PC-9 (cell line): ENCODE measurements around the gene ADCY2. TPM values are rescaled to one million over a fixed set of nuclear protein-coding genes. Genes with fewer than 3 reads are reported as not detected.

Source experiments
- BruUV-seq: library from RNA; stranded (reverse); fragments of 400-500 nt; replicated peaks from 2 replicates; lab custom pipeline; 2021; lab: Mats Ljungman, UMichigan
- CTCF ChIA-PET: fragments of 300-600 bp; sonication (Branson Sonifier 250); formaldehyde crosslinking; loops from one replicate; lab custom pipeline; 2022; ENCODE audit warnings: antibody characterized with exemption; lab: Charles Lee
- POLR2A ChIA-PET: fragments of 300-600 bp; sonication (Branson Sonifier 250); formaldehyde crosslinking; loops from one replicate; lab custom pipeline; 2022; ENCODE audit warnings: antibody characterized with exemption; ENCODE audit not compliant: unreplicated experiment; lab: Charles Lee
- DNase-seq, 2 experiments: peaks; one replicate each; pipeline versions ENCODE4 v3.0.0 to v3.0.0-alpha.2; 2015 to 2022; ENCODE audit warnings: mixed read lengths in 1 of 2
- H2AFZ ChIP-seq: fragments of 200-600 bp; sonication (generic); 2 replicates; pipeline ENCODE4 v1.8.1; 2017; ENCODE audit warnings: antibody characterized with exemption
- H3F3A ChIP-seq: fragments of 200-600 bp; sonication (generic); 2 replicates; pipeline ENCODE4 v1.8.1; 2017; ENCODE audit warnings: antibody characterized with exemption, mild to moderate bottlenecking, low read depth; ENCODE audit not compliant: insufficient read depth
- H3K27ac ChIP-seq: fragments of 200-600 bp; sonication (generic); 2 replicates; pipeline ENCODE4 v1.6.1; 2016; ENCODE audit warnings: mixed run types
- H3K27me3 ChIP-seq: fragments of 200-600 bp; sonication (generic); 2 replicates; pipeline ENCODE4 v1.6.1; 2016; ENCODE audit warnings: low read depth, mixed run types; ENCODE audit not compliant: insufficient read depth
- H3K36me3 ChIP-seq: fragments of 200-600 bp; sonication (generic); 2 replicates; pipeline ENCODE4 v1.6.1; 2016; ENCODE audit warnings: low read depth, mixed run types
- H3K4me1 ChIP-seq: fragments of 200-600 bp; sonication (generic); replicated peaks from 2 replicates; pipeline ENCODE4 v1.6.1; 2016; ENCODE audit warnings: mixed run types; ENCODE audit not compliant: insufficient read depth
- H3K4me2 ChIP-seq: fragments of 200-600 bp; sonication (generic); 2 replicates; pipeline ENCODE4 v1.6.1; 2017; ENCODE audit warnings: mixed run types
- H3K4me3 ChIP-seq: fragments of 200-600 bp; sonication (generic); 2 replicates; pipeline ENCODE4 v1.6.1; 2016; ENCODE audit warnings: mixed run types
- H3K79me2 ChIP-seq: fragments of 200-600 bp; sonication (generic); 2 replicates; pipeline ENCODE4 v1.6.1; 2017; ENCODE audit warnings: low read depth, mixed run types
- H3K9me2 ChIP-seq: fragments of 200-600 bp; sonication (generic); 2 replicates; pipeline ENCODE4 v1.8.1; 2017; ENCODE audit warnings: mild to moderate bottlenecking; ENCODE audit not compliant: insufficient read depth
- H3K9me3 ChIP-seq: fragments of 200-600 bp; sonication (generic); 2 replicates; pipeline ENCODE4 v1.8.1; 2016; ENCODE audit warnings: low read depth; ENCODE audit not compliant: insufficient read depth
- H4K20me1 ChIP-seq: fragments of 200-600 bp; sonication (generic); 2 replicates; pipeline ENCODE4 v1.8.1; 2017; ENCODE audit not compliant: insufficient read depth
- CTCF ChIP-seq: fragments of 200-600 bp; sonication (generic); conservative IDR thresholded peaks from 2 replicates; pipeline ENCODE4 v1.6.1; 2017; ENCODE audit warnings: mixed run types, antibody characterized with exemption, mild to moderate bottlenecking, moderate library complexity
- EZH2 ChIP-seq: fragments of 200-600 bp; sonication (generic); IDR thresholded peaks from 2 replicates; pipeline ENCODE4 v1.8.0; 2017; ENCODE audit warnings: antibody characterized with exemption, low read depth
- intact Hi-C: fragments of 100-400 bp; cut with micrococcal nuclease; formaldehyde crosslinking; loops from one replicate; pipeline ENCODE4 v1.10.0; 2022; ENCODE audit not compliant: unreplicated experiment
- total RNA-seq: library from RNA; stranded (reverse); gene quantifications from 2 replicates; pipeline ENCODE4 v1.2.3, GENCODE V29; 2021

The ADCY2 gene
- total RNA-seq, 1 experiment from 2014 or later = not detected

GRCh38 chr5:7834982-7835381 is 439.0 kb downstream of the ADCY2 start:
- Histone ChIP-seq H3K36me3 (no peaks in the 10 kb centered on the region), H3K4me1 (no peaks in the 10 kb centered on the region), H4K20me1 (no peaks in the 10 kb centered on the region), H3K4me3 (no peak overlapping the region), H3F3A (0 out of 2 replicates have a peak, but pooled peaks cover 4% of the 10 kb centered on the region), H3K27me3 (peaks cover 71% of the 10 kb centered on the region), H3K79me2 (no peaks in the 10 kb centered on the region), H3K27ac (no peak overlapping the region), H3K4me2 (no peak overlapping the region), H3K9me3 (no peaks in the 10 kb centered on the region), H3K9me2 (no peaks in the 10 kb centered on the region), H2AFZ (no peak overlapping the region)
- no peak for TF ChIP-seq CTCF
- TF ChIP-seq EZH2 = no peak
- ChIA-PET CTCF (no interaction called here), POLR2A (no interaction called here)
- DNase-seq = no peak
- intact Hi-C loops = no loop called here
- BruUV-seq = no TSS peak

- Histone ChIP-seq H4K20me1 (no peaks in the 10 kb centered on the region), H3K79me2 (no peaks in the 10 kb centered on the region), H3K36me3 (no peaks in the 10 kb centered on the region), H3K9me2 (no peaks in the 10 kb centered on the region), H3K9me3 (no peaks in the 10 kb centered on the region), H3K27me3 (peaks cover 70% of the 10 kb centered on the region), H3F3A (0 out of 2 replicates have a peak, but pooled peaks cover 4% of the 10 kb centered on the region), H3K4me1 (no peaks in the 10 kb centered on the region), H3K27ac (no peak overlapping the region), H3K4me3 (no peak overlapping the region), H2AFZ (no peak overlapping the region), H3K4me2 (no peak overlapping the region)
- intact Hi-C loops = no loop called here
- no TSS peak for BruUV-seq
- no peak for DNase-seq
- TF ChIP-seq EZH2 (no peak), CTCF (no peak)
- CTCF ChIA-PET = no interaction called here
- POLR2A ChIA-PET = no interaction called here
Measured at GRCh38 chr5:7837403-7837802, 441.5 kb downstream of the ADCY2 start.

- Histone ChIP-seq H3K4me1 (no peaks in the 10 kb centered on the region), H3F3A (no peaks in the 10 kb centered on the region), H3K79me2 (no peaks in the 10 kb centered on the region), H3K9me3 (no peaks in the 10 kb centered on the region), H3K4me3 (no peak overlapping the region), H4K20me1 (no peaks in the 10 kb centered on the region), H3K9me2 (no peaks in the 10 kb centered on the region), H3K4me2 (no peak overlapping the region), H2AFZ (no peak overlapping the region), H3K27me3 (peaks cover 97% of the 10 kb centered on the region), H3K36me3 (no peaks in the 10 kb centered on the region), H3K27ac (no peak overlapping the region)
- intact Hi-C loops = no loop called here
- DNase-seq = no peak
- POLR2A ChIA-PET = no interaction called here
- CTCF ChIA-PET = interaction anchor here (0.5 kb wide), 1 partner anchor 13 kb away, joined by 5 read pairs; no protein-coding TSS in a partner anchor
- BruUV-seq = no TSS peak
- no peak for TF ChIP-seq CTCF
- TF ChIP-seq EZH2 = no peak
Measured at GRCh38 chr5:7842531-7842930, 446.6 kb downstream of the ADCY2 start.
